Esophagus muscularis mucosa (tissue), 3 donors: Measurements from ENCODE around the gene POU2AF3.

Experiments used
- CTCF ChIP-seq, 3 experiments: fragments of 200-600 bp in 2 of 3; fragments of 450-650 bp in 1 of 3; sonication (generic) in 2 of 3; IDR thresholded peaks; one replicate each; pipeline ENCODE4 v1.5.1; 2017 to 2019; ENCODE audit warnings: antibody characterized with exemption in 3 of 3, mild to moderate bottlenecking in 2 of 3, moderate library complexity in 1 of 3
- POLR2AphosphoS5 ChIP-seq, 2 donors: sonication (generic); formaldehyde crosslinking; IDR thresholded peaks; one replicate each; pipeline ENCODE4 v1.6.1; 2017; ENCODE audit warnings: antibody characterized with exemption in 2 of 2

GRCh38 chr11:111272420-111272819 lies 25.9 kb upstream of the POU2AF3 start:
- no peak for TF ChIP-seq POLR2AphosphoS5 (IDR thresholded peaks at IDR 0.05)
- no peak for TF ChIP-seq CTCF (IDR thresholded peaks at IDR 0.05)
